Effector memory CD4-positive, alpha-beta T cell (primary cell): ENCODE results near the gene GPN1.

ENCODE experiments used
- DNase-seq, 3 donors: peaks; one replicate each; pipeline ENCODE4 v3.0.0-alpha.2; 2020
- H3K27ac ChIP-seq: 2 replicates; pipeline ENCODE4 v1.7.0; 2013; ENCODE audit warnings: mild to moderate bottlenecking, low read length, moderate library complexity; ENCODE audit not compliant: insufficient read depth, poor library complexity, severe bottlenecking
- H3K27me3 ChIP-seq: replicated peaks from 2 replicates; pipeline ENCODE4 v1.7.0; 2013; ENCODE audit warnings: mild to moderate bottlenecking, low read length; ENCODE audit not compliant: insufficient read depth, control insufficient read depth, poor library complexity, severe bottlenecking
- H3K36me3 ChIP-seq: 2 replicates; pipeline ENCODE4 v1.7.0; 2013; ENCODE audit warnings: mild to moderate bottlenecking, low read length, moderate library complexity; ENCODE audit not compliant: control insufficient read depth, insufficient read depth
- H3K4me1 ChIP-seq: 2 replicates; pipeline ENCODE4 v1.7.0; 2013; ENCODE audit warnings: low read length, mild to moderate bottlenecking; ENCODE audit not compliant: control insufficient read depth, insufficient read depth, poor library complexity, severe bottlenecking
- H3K4me3 ChIP-seq: 2 replicates; pipeline ENCODE4 v1.7.0; 2013; ENCODE audit warnings: low read length, low read depth, mild to moderate bottlenecking; ENCODE audit not compliant: insufficient read depth, poor library complexity, severe bottlenecking
- H3K9me3 ChIP-seq: 2 replicates; pipeline ENCODE4 v1.7.0; 2013; ENCODE audit warnings: mild to moderate bottlenecking, low read length, moderate library complexity; ENCODE audit not compliant: control insufficient read depth

GPN1 gene

GRCh38 chr2:27687232-27687631 is 58.4 kb downstream of the GPN1 start:
- DNase-seq = no peak
- no peaks in the 10 kb centered on the region for H3K4me1 ChIP-seq
- no peaks in the 10 kb centered on the region for H3K9me3 ChIP-seq
- peaks cover 35% of the 10 kb centered on the region for H3K36me3 ChIP-seq
- H3K27me3 ChIP-seq = no peaks in the 10 kb centered on the region
- H3K27ac ChIP-seq = no peak overlapping the region
- no peak overlapping the region for H3K4me3 ChIP-seq

GRCh38 chr2:27689424-27689823 is 60.6 kb downstream of the GPN1 start:
- no peak overlapping the region for H3K4me3 ChIP-seq
- no peaks in the 10 kb centered on the region for H3K27me3 ChIP-seq
- no peaks in the 10 kb centered on the region for H3K9me3 ChIP-seq
- no peaks in the 10 kb centered on the region for H3K4me1 ChIP-seq
- DNase-seq = no peak
- H3K27ac ChIP-seq = no peak overlapping the region
- H3K36me3 ChIP-seq = peaks cover 41% of the 10 kb centered on the region

GRCh38 chr2:27690052-27690451 is 61.2 kb downstream of the GPN1 start:
- Histone ChIP-seq H3K9me3 (no peaks in the 10 kb centered on the region), H3K4me1 (no peaks in the 10 kb centered on the region), H3K27ac (no peak overlapping the region), H3K27me3 (no peaks in the 10 kb centered on the region), H3K4me3 (no peak overlapping the region), H3K36me3 (peaks cover 41% of the 10 kb centered on the region)
- DNase-seq = no peak

GRCh38 chr2:27697660-27698059 is 68.8 kb downstream of the GPN1 start:
- Histone ChIP-seq H3K4me1 (no peaks in the 10 kb centered on the region), H3K4me3 (no peak overlapping the region), H3K27ac (no peak overlapping the region), H3K27me3 (no peaks in the 10 kb centered on the region), H3K36me3 (peaks cover 22% of the 10 kb centered on the region), H3K9me3 (no peaks in the 10 kb centered on the region)
- no peak for DNase-seq
